Fibroblast of lung (primary cell): ENCODE measurements around the gene SCGB3A2.

ENCODE experiments used
- EZH2 ChIP-seq: IDR thresholded peaks from 2 replicates; pipeline ENCODE4 v1.5.1; 2012; ENCODE audit warnings: low read length, control low read depth, mild to moderate bottlenecking; ENCODE audit errors: missing control alignments
- TF ChIP-seq, protein P1 (sequence below), 2 donors: IDR thresholded peaks in 1 of 2; conservative IDR thresholded peaks in 1 of 2; 1 replicate in 1 of 2; 2 replicates in 1 of 2; pipeline ENCODE4 v1.5.1; 2011 to 2012; ENCODE audit warnings: low read length in 2 of 2, control low read depth in 1 of 2, inconsistent platforms in 1 of 2, low read depth in 1 of 2, mild to moderate bottlenecking in 1 of 2

DNA sequence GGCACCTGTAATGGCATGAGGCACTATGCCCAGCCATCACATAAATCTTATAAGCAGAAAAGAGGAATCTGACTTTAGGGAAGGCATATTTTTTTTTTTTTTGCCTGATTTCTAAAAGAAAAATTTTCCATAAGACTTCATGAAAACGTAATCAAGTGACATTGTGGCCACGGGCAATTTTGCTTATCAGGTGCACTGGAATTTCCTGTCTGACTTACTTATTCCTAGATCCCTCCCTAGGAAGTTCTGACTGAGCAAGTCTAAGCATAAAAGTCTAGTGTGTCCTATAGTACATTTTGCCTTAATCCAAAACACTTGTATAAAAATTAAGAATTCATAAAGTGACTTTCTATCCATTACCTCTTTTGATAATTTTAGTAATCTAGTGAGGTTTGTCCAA, 15.3 kb downstream of the SCGB3A2 start:
- TF ChIP-seq, protein P1, sequence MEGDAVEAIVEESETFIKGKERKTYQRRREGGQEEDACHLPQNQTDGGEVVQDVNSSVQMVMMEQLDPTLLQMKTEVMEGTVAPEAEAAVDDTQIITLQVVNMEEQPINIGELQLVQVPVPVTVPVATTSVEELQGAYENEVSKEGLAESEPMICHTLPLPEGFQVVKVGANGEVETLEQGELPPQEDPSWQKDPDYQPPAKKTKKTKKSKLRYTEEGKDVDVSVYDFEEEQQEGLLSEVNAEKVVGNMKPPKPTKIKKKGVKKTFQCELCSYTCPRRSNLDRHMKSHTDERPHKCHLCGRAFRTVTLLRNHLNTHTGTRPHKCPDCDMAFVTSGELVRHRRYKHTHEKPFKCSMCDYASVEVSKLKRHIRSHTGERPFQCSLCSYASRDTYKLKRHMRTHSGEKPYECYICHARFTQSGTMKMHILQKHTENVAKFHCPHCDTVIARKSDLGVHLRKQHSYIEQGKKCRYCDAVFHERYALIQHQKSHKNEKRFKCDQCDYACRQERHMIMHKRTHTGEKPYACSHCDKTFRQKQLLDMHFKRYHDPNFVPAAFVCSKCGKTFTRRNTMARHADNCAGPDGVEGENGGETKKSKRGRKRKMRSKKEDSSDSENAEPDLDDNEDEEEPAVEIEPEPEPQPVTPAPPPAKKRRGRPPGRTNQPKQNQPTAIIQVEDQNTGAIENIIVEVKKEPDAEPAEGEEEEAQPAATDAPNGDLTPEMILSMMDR (conservative IDR thresholded peaks at IDR 0.05 in 1 of 2, IDR thresholded peaks at IDR 0.05 in 1 of 2; ENCODE audit: low read depth in 1 of 2, low read length in 2 of 2) = no peak
- TF ChIP-seq EZH2 = no peak
